Kidney (tissue), 14 donors: ENCODE measurements around the gene TSPYL6. TPM values are rescaled to one million over a fixed set of nuclear protein-coding genes. Genes with fewer than 3 reads are reported as not detected.

ENCODE experiments used
- DNase-seq, 5 donors: peaks; one replicate each; pipeline ENCODE4 v3.0.0-alpha.2; 2013 to 2020
- FAIRE-seq: peaks from 2 replicates; lab custom pipeline; 2012; peaks lifted over from hg19 to GRCh38; lab: Jason Lieb, UNC
- H3K27ac ChIP-seq, 2 donors: one replicate each; pipeline ENCODE4 v1.7.0; 2013; ENCODE audit warnings: low read depth in 2 of 2, low read length in 2 of 2, inconsistent platforms in 1 of 2
- H3K27me3 ChIP-seq: one replicate; pipeline ENCODE4 v1.7.1; 2013; ENCODE audit warnings: low read length, inconsistent platforms; ENCODE audit not compliant: control insufficient read depth, insufficient read depth
- H3K36me3 ChIP-seq, 3 donors: one replicate each; pipeline versions ENCODE4 v1.7.0 to v1.7.1; 2013; ENCODE audit warnings: low read length in 3 of 3, control low read depth in 1 of 3, inconsistent platforms in 1 of 3; ENCODE audit not compliant: insufficient read depth in 3 of 3, control insufficient read depth in 2 of 3
- H3K4me1 ChIP-seq, 3 donors: one replicate each; pipeline versions ENCODE4 v1.7.0 to v1.7.1; 2013; ENCODE audit warnings: low read length in 3 of 3, inconsistent platforms in 1 of 3, low read depth in 1 of 3; ENCODE audit not compliant: control insufficient read depth in 2 of 3, insufficient read depth in 2 of 3
- H3K4me3 ChIP-seq, 3 donors: one replicate each; pipeline versions ENCODE4 v1.7.0 to v1.8.1; 2013; ENCODE audit warnings: low read length in 3 of 3, control low read depth in 1 of 3, inconsistent platforms in 1 of 3
- H3K9ac ChIP-seq, 3 donors: one replicate each; pipeline versions ENCODE4 v1.7.0 to v1.7.1; 2013; ENCODE audit warnings: low read length in 3 of 3, control low read depth in 1 of 3, inconsistent platforms in 1 of 3
- H3K9me3 ChIP-seq, 3 donors: one replicate each; pipeline versions ENCODE4 v1.7.0 to v1.7.1; 2013; ENCODE audit warnings: low read length in 3 of 3, control low read depth in 1 of 3, inconsistent platforms in 1 of 3; ENCODE audit not compliant: control insufficient read depth in 2 of 3, insufficient read depth in 1 of 3
- CTCF ChIP-seq: IDR thresholded peaks from 3 replicates; pipeline ENCODE4 v1.5.1; 2012; ENCODE audit warnings: mild to moderate bottlenecking, moderate library complexity, borderline replicate concordance; ENCODE audit not compliant: insufficient read depth; ENCODE audit errors: extremely low read depth
- intact Hi-C: fragments of 100-400 bp; cut with DNase I; formaldehyde crosslinking; loops from one replicate; pipeline ENCODE4 v1.11.1; 2022
- polyA plus RNA-seq: library from polyadenylated mRNA; stranded (reverse); fragments of 350-450 nt; fragmentation: Illumina TruSeq; extraction: RNeasy Lipid Tissue Mini Kit (QIAGEN cat#74804); gene quantifications from one replicate; pipeline ENCODE4 v1.2.3, GENCODE V29; 2014; ENCODE audit warnings: low read depth, low replicate concordance; ENCODE audit not compliant: insufficient read depth
- total RNA-seq: library from RNA; stranded (reverse); fragmentation: NEBNext Ultra II Directional; extraction: Animal tissue kit (Norgen Biotek cat#: 25700); gene quantifications from one replicate; pipeline ENCODE4 v1.2.1, GENCODE V29; 2021
- donor health status: control.
- donor health status: control.
- donor health status: control.
- donor health status: control.
- donor health status: control.
- donor health status: DM: yes; HTN: yes; CAD: no.
- donor health status: Normal renal cell carcinoma (clear cell type).

The TSPYL6 gene
- total and polyA plus RNA-seq, 2 donors from 2014 or later, result not detected

GRCh38 chr2:54287532-54287931, 31.5 kb upstream of the TSPYL6 start:
- no peaks in the 10 kb centered on the region for H3K27me3 ChIP-seq
- no peak overlapping the region for H3K4me3 ChIP-seq
- intact Hi-C loops, result no loop called here
- DNase-seq (no peak), FAIRE-seq (no peak)
- no peaks in the 10 kb centered on the region for H3K4me1 ChIP-seq
- H3K36me3 ChIP-seq, result no peaks in the 10 kb centered on the region
- no peak overlapping the region for H3K27ac ChIP-seq
- H3K9me3 ChIP-seq, result no peaks in the 10 kb centered on the region
- no peak for TF ChIP-seq CTCF
- no peak overlapping the region for H3K9ac ChIP-seq

- Histone ChIP-seq H3K4me1 (no peaks in the 10 kb centered on the region), H3K9me3 (no peaks in the 10 kb centered on the region)
Observed at GRCh38 chr2:54285451-54285850, 29.4 kb upstream of the TSPYL6 start.

GRCh38 chr2:54284826-54285225, 28.8 kb upstream of the TSPYL6 start:
- FAIRE-seq, result no peak

More at GRCh38 chr2:54285451-54285850, 29.4 kb upstream of the TSPYL6 start:
- Histone ChIP-seq H3K4me3 (no peak overlapping the region), H3K27me3 (no peaks in the 10 kb centered on the region), H3K27ac (no peak overlapping the region), H3K9ac (no peak overlapping the region), H3K36me3 (no peaks in the 10 kb centered on the region)
- no peak for TF ChIP-seq CTCF
- DNase-seq, result no peak
- FAIRE-seq, result no peak
- intact Hi-C loops, result no loop called here

More at GRCh38 chr2:54284826-54285225, 28.8 kb upstream of the TSPYL6 start:
- no peaks in the 10 kb centered on the region for H3K36me3 ChIP-seq
- intact Hi-C loops, result no loop called here
- H3K9me3 ChIP-seq, result no peaks in the 10 kb centered on the region
- peak in 3 of 5 donors; percentile 32 to 70 (median 54) for DNase-seq
- no peak overlapping the region for H3K4me3 ChIP-seq
- H3K27me3 ChIP-seq, result no peaks in the 10 kb centered on the region
- no peaks in the 10 kb centered on the region for H3K4me1 ChIP-seq
- H3K27ac ChIP-seq, result no peak overlapping the region
- no peak overlapping the region for H3K9ac ChIP-seq
- TF ChIP-seq CTCF, result no peak
